Measurements from ENCODE around the gene ZSWIM5.

- no peak for TF ChIP-seq CTCF (IDR thresholded peaks at IDR 0.05 in 8 of 11, conservative IDR thresholded peaks at IDR 0.05 in 3 of 11)
- no peak for TF ChIP-seq POLR2A (IDR thresholded peaks at IDR 0.05)
- no peak for TF ChIP-seq POLR2AphosphoS5 (IDR thresholded peaks at IDR 0.05)
Observed at GRCh38 chr1:45141247-45142003, 65.0 kb downstream of the ZSWIM5 start.
